HEK293 (cell line): Measurements from ENCODE around the gene RNF111.

Experiments used
- CTCF ChIA-PET: fragments of 350-600 bp; formaldehyde crosslinking; extraction: SDS; loops from one replicate; lab custom pipeline; 2021; ENCODE audit warnings: antibody characterized with exemption; lab: Yijun Ruan, JAX
- POLR2A ChIA-PET: fragments of 300-600 bp; formaldehyde crosslinking; extraction: SDS; loops from one replicate; lab custom pipeline; 2020; ENCODE audit warnings: antibody characterized with exemption, inconsistent platforms; lab: Yijun Ruan, JAX
- H3K27ac ChIP-seq: fragments of 200-500 bp; sonication (Bioruptor generic); 2 replicates; pipeline ENCODE4 v1.5.1; 2014; ENCODE audit warnings: low read depth, low read length, control low read depth, inconsistent platforms; ENCODE audit errors: extremely low read depth
- H3K36me3 ChIP-seq, 2 experiments: fragments of 200-500 bp in 1 of 2; sonication (Bioruptor generic) in 1 of 2; 1 replicate in 1 of 2; 2 replicates in 1 of 2; pipeline ENCODE4 v1.5.1; 2014 to 2017; ENCODE audit warnings: inconsistent platforms in 2 of 2, low read length in 2 of 2; ENCODE audit not compliant: control insufficient read depth in 2 of 2, insufficient read depth in 1 of 2
- H3K4me1 ChIP-seq: fragments of 200-500 bp; sonication (Bioruptor generic); 2 replicates; pipeline ENCODE4 v1.5.1; 2014; ENCODE audit warnings: mild to moderate bottlenecking, low read length, inconsistent platforms; ENCODE audit not compliant: control insufficient read depth, insufficient read depth
- H3K4me3 ChIP-seq: 2 replicates; pipeline ENCODE4 v1.5.1; 2011; ENCODE audit warnings: low read depth, mild to moderate bottlenecking, control low read depth, low read length, moderate library complexity
- H3K9me3 ChIP-seq: fragments of 200-500 bp; sonication (Bioruptor generic); 2 replicates; pipeline ENCODE4 v1.5.1; 2014; ENCODE audit warnings: low read depth, low read length, inconsistent platforms; ENCODE audit not compliant: control insufficient read depth, insufficient read depth
- BCL11B ChIP-seq: fragments of 450-650 bp; formaldehyde crosslinking; IDR thresholded peaks from 2 replicates; pipeline ENCODE4 v1.5.1; 2016; ENCODE audit warnings: low read depth, missing biosample characterization, missing genetic modification characterization
- KLF16 ChIP-seq: fragments of 450-650 bp; formaldehyde crosslinking; IDR thresholded peaks from 2 replicates; pipeline ENCODE4 v1.5.1; 2017; ENCODE audit warnings: missing biosample characterization, missing genetic modification characterization
- SCRT1 ChIP-seq: fragments of 450-650 bp; formaldehyde crosslinking; IDR thresholded peaks from 2 replicates; pipeline ENCODE4 v1.5.1; 2016; ENCODE audit warnings: missing biosample characterization, missing genetic modification characterization, borderline replicate concordance
- TRIM28 ChIP-seq: IDR thresholded peaks from 2 replicates; pipeline ENCODE4 v1.6.1; 2011; ENCODE audit warnings: low read length, control low read depth, borderline replicate concordance
- ZBTB26 ChIP-seq: fragments of 450-650 bp; formaldehyde crosslinking; optimal IDR thresholded peaks from 2 replicates; pipeline ENCODE3; 2016; ENCODE audit warnings: missing biosample characterization, mild to moderate bottlenecking, missing genetic modification characterization
- ZNF132 ChIP-seq: fragments of 450-650 bp; formaldehyde crosslinking; IDR thresholded peaks from 2 replicates; pipeline ENCODE4 v1.5.1; 2017; ENCODE audit warnings: missing biosample characterization, missing genetic modification characterization, borderline replicate concordance
- ZNF133 ChIP-seq: fragments of 450-650 bp; formaldehyde crosslinking; IDR thresholded peaks from 2 replicates; pipeline ENCODE4 v1.5.1; 2016; ENCODE audit warnings: missing biosample characterization, missing genetic modification characterization
- ZNF138 ChIP-seq: fragments of 450-650 bp; formaldehyde crosslinking; IDR thresholded peaks from 2 replicates; pipeline ENCODE4 v1.5.1; 2016; ENCODE audit warnings: missing biosample characterization, missing genetic modification characterization, borderline replicate concordance
- ZNF169 ChIP-seq: fragments of 450-650 bp; formaldehyde crosslinking; IDR thresholded peaks from 2 replicates; pipeline ENCODE4 v1.5.1; 2016; ENCODE audit warnings: missing biosample characterization, missing genetic modification characterization
- ZNF18 ChIP-seq: fragments of 450-650 bp; formaldehyde crosslinking; IDR thresholded peaks from 2 replicates; pipeline ENCODE4 v1.5.1; 2016; ENCODE audit warnings: missing biosample characterization, missing genetic modification characterization
- ZNF394 ChIP-seq: fragments of 450-650 bp; formaldehyde crosslinking; IDR thresholded peaks from 2 replicates; pipeline ENCODE4 v1.5.1; 2016; ENCODE audit warnings: missing biosample characterization, missing genetic modification characterization, mild to moderate bottlenecking, moderate library complexity, borderline replicate concordance
- ZNF398 ChIP-seq: fragments of 450-650 bp; formaldehyde crosslinking; IDR thresholded peaks from 2 replicates; pipeline ENCODE4 v1.5.1; 2017; ENCODE audit warnings: missing biosample characterization, missing genetic modification characterization
- ZNF513 ChIP-seq: fragments of 450-650 bp; IDR thresholded peaks from 2 replicates; pipeline ENCODE4 v1.5.1; 2018; ENCODE audit warnings: missing biosample characterization, missing genetic modification characterization
- ZNF518A ChIP-seq: fragments of 450-650 bp; formaldehyde crosslinking; conservative IDR thresholded peaks from 2 replicates; pipeline ENCODE4 v1.5.1; 2016; ENCODE audit warnings: low read depth, missing biosample characterization, missing genetic modification characterization
- ZNF623 ChIP-seq: fragments of 450-650 bp; formaldehyde crosslinking; IDR thresholded peaks from 2 replicates; pipeline ENCODE4 v1.5.1; 2016; ENCODE audit warnings: missing biosample characterization, missing genetic modification characterization
- ZNF654 ChIP-seq: fragments of 450-650 bp; formaldehyde crosslinking; IDR thresholded peaks from 2 replicates; pipeline ENCODE4 v1.5.1; 2016; ENCODE audit warnings: low read depth, missing biosample characterization, missing genetic modification characterization
- ZNF837 ChIP-seq: fragments of 450-650 bp; formaldehyde crosslinking; IDR thresholded peaks from 2 replicates; pipeline ENCODE4 v1.5.1; 2016; ENCODE audit warnings: missing biosample characterization, missing genetic modification characterization
- TF ChIP-seq, protein P1 (sequence below): fragments of 450-650 bp; formaldehyde crosslinking; IDR thresholded peaks from 2 replicates; pipeline ENCODE4 v1.5.1; 2016; ENCODE audit warnings: missing biosample characterization, missing genetic modification characterization
- TF ChIP-seq, protein P2 (sequence below): fragments of 450-650 bp; formaldehyde crosslinking; IDR thresholded peaks from 2 replicates; pipeline ENCODE4 v1.5.1; 2016; ENCODE audit warnings: missing biosample characterization, missing genetic modification characterization

Gene RNF111

DNA sequence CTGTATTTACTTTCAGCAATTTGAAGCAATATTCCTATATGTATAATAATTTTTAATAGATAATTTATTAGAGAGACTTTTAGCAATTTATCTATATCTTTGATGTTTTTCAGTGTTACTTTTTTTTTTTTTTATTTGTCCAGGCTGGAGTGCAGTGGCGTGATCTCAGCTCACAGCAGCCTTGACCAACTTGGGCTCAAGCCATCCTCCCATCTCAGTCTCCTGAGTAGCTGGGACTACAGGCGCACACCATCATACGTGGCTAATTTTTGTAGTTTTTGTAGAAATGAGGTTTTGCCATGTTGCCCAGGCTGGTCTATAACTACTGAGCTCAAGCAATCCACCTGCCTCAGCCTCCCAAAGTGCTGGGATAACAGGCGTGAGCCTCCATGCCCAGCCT, 28.7 kb upstream of the RNF111 start:
- Histone ChIP-seq H3K4me3 (no peak overlapping the region), H3K4me1 (no peaks in the 10 kb centered on the region), H3K36me3 (no peaks in the 10 kb centered on the region), H3K9me3 (no peaks in the 10 kb centered on the region), H3K27ac (no peak overlapping the region)
- ChIA-PET CTCF (no interaction called here), POLR2A (no interaction called here)
- TF ChIP-seq ZNF837, result no peak
- no peak for TF ChIP-seq ZNF169 (tag by site-specific recombination)
- no peak for TF ChIP-seq ZNF133 (tag by site-specific recombination)
- no peak for TF ChIP-seq ZNF394 (tag by site-specific recombination)

- Histone ChIP-seq H3K4me3 (no peak overlapping the region), H3K27ac (no peak overlapping the region)
- CTCF ChIA-PET, result interaction anchor here (0.6 kb wide), 1 partner anchor 10 kb away, joined by 4 read pairs; no protein-coding TSS in a partner anchor
- TF ChIP-seq ZNF513 (tag by site-specific recombination) (no peak), ZNF654 (tag by site-specific recombination) (no peak), ZNF398 (tag by site-specific recombination) (no peak), BCL11B (no peak), TRIM28 (no peak), ZNF132 (tag by site-specific recombination) (no peak), ZNF138 (tag by site-specific recombination) (no peak), SCRT1 (tag by site-specific recombination) (no peak), ZNF837 (no peak), ZBTB26 (tag by site-specific recombination) (no peak), KLF16 (tag by site-specific recombination) (no peak), ZNF623 (tag by site-specific recombination) (no peak), ZNF518A (tag by site-specific recombination) (no peak), ZNF18 (tag by site-specific recombination) (no peak)
- TF ChIP-seq, protein P1, sequence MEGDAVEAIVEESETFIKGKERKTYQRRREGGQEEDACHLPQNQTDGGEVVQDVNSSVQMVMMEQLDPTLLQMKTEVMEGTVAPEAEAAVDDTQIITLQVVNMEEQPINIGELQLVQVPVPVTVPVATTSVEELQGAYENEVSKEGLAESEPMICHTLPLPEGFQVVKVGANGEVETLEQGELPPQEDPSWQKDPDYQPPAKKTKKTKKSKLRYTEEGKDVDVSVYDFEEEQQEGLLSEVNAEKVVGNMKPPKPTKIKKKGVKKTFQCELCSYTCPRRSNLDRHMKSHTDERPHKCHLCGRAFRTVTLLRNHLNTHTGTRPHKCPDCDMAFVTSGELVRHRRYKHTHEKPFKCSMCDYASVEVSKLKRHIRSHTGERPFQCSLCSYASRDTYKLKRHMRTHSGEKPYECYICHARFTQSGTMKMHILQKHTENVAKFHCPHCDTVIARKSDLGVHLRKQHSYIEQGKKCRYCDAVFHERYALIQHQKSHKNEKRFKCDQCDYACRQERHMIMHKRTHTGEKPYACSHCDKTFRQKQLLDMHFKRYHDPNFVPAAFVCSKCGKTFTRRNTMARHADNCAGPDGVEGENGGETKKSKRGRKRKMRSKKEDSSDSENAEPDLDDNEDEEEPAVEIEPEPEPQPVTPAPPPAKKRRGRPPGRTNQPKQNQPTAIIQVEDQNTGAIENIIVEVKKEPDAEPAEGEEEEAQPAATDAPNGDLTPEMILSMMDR (tag by site-specific recombination), result no peak
- TF ChIP-seq, protein P2, sequence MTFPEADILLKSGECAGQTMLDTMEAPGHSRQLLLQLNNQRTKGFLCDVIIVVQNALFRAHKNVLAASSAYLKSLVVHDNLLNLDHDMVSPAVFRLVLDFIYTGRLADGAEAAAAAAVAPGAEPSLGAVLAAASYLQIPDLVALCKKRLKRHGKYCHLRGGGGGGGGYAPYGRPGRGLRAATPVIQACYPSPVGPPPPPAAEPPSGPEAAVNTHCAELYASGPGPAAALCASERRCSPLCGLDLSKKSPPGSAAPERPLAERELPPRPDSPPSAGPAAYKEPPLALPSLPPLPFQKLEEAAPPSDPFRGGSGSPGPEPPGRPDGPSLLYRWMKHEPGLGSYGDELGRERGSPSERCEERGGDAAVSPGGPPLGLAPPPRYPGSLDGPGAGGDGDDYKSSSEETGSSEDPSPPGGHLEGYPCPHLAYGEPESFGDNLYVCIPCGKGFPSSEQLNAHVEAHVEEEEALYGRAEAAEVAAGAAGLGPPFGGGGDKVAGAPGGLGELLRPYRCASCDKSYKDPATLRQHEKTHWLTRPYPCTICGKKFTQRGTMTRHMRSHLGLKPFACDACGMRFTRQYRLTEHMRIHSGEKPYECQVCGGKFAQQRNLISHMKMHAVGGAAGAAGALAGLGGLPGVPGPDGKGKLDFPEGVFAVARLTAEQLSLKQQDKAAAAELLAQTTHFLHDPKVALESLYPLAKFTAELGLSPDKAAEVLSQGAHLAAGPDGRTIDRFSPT (tag by site-specific recombination), result no peak
Measured at GRCh38 chr15:58962136-58962535, 25.3 kb upstream of the RNF111 start.

More at GRCh38 chr15:58962136-58962535, 25.3 kb upstream of the RNF111 start:
- H3K4me1 ChIP-seq, result no peaks in the 10 kb centered on the region
- POLR2A ChIA-PET, result no interaction called here
- no peaks in the 10 kb centered on the region for H3K9me3 ChIP-seq
- H3K36me3 ChIP-seq, result no peaks in the 10 kb centered on the region
